ENCODE results near the gene TOP3A.

DNA sequence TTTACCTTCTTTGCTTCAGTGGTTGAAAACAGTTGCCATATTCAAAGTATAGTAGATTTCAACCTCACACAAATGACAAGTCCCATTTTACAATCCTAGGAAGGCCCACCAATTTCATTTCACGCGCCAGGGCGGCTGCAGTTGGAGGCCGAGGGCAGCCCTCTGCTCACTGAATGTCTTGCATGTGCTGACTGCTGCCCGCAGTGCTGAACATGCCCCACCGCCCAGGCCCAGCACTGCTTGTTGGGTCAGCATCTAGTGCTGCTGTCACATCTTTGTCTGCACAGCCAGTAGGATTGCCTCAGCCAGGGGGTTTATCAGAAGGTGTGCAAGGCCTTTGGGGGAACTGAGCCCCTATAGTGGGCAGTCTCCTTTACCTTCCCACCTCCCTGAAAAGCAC, 11.8 kb upstream of the TOP3A start:
- TF ChIP-seq, protein P1, sequence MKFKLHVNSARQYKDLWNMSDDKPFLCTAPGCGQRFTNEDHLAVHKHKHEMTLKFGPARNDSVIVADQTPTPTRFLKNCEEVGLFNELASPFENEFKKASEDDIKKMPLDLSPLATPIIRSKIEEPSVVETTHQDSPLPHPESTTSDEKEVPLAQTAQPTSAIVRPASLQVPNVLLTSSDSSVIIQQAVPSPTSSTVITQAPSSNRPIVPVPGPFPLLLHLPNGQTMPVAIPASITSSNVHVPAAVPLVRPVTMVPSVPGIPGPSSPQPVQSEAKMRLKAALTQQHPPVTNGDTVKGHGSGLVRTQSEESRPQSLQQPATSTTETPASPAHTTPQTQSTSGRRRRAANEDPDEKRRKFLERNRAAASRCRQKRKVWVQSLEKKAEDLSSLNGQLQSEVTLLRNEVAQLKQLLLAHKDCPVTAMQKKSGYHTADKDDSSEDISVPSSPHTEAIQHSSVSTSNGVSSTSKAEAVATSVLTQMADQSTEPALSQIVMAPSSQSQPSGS (CRISPR knock-in tag; IDR thresholded peaks at IDR 0.05; ENCODE audit: borderline replicate concordance, low read depth) = no peak
- no peak for TF ChIP-seq ELF4 (CRISPR knock-in tag; IDR thresholded peaks at IDR 0.05; ENCODE audit: low read depth)
- TF ChIP-seq, protein P2, sequence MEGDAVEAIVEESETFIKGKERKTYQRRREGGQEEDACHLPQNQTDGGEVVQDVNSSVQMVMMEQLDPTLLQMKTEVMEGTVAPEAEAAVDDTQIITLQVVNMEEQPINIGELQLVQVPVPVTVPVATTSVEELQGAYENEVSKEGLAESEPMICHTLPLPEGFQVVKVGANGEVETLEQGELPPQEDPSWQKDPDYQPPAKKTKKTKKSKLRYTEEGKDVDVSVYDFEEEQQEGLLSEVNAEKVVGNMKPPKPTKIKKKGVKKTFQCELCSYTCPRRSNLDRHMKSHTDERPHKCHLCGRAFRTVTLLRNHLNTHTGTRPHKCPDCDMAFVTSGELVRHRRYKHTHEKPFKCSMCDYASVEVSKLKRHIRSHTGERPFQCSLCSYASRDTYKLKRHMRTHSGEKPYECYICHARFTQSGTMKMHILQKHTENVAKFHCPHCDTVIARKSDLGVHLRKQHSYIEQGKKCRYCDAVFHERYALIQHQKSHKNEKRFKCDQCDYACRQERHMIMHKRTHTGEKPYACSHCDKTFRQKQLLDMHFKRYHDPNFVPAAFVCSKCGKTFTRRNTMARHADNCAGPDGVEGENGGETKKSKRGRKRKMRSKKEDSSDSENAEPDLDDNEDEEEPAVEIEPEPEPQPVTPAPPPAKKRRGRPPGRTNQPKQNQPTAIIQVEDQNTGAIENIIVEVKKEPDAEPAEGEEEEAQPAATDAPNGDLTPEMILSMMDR (IDR thresholded peaks at IDR 0.05) = no peak
- TF ChIP-seq ZNF263 (CRISPR knock-in tag; IDR thresholded peaks at IDR 0.05; ENCODE audit: low read depth) = no peak

Measured in WTC11 (cell line).